Karpas-422 (cell line): ENCODE results near the gene ST3GAL3. TPM values are rescaled to one million over a fixed set of nuclear protein-coding genes. Genes with fewer than 3 reads are reported as not detected.

Experiments
- DNase-seq: peaks from one replicate; pipeline ENCODE4 v3.0.0-alpha.2; 2015
- H2AFZ ChIP-seq: fragments of 200-600 bp; sonication (generic); 2 replicates; pipeline ENCODE4 v1.6.1; 2014; ENCODE audit warnings: antibody characterized with exemption, low read length, mixed read lengths
- H3K27ac ChIP-seq: fragments of 200-600 bp; sonication (generic); 2 replicates; pipeline ENCODE4 v1.5.1; 2014; ENCODE audit warnings: mild to moderate bottlenecking, low read length, moderate library complexity
- H3K27me3 ChIP-seq: fragments of 200-600 bp; sonication (generic); 2 replicates; pipeline ENCODE4 v1.6.1; 2014; ENCODE audit warnings: low read length, mixed read lengths
- H3K36me3 ChIP-seq: fragments of 200-600 bp; sonication (generic); 2 replicates; pipeline ENCODE4 v1.6.1; 2014; ENCODE audit warnings: low read length, mixed read lengths; ENCODE audit not compliant: insufficient read depth
- H3K4me1 ChIP-seq: fragments of 200-600 bp; sonication (generic); 2 replicates; pipeline ENCODE4 v1.6.1; 2014; ENCODE audit warnings: mild to moderate bottlenecking, low read length, mixed read lengths
- H3K4me2 ChIP-seq: fragments of 200-600 bp; sonication (generic); 2 replicates; pipeline ENCODE4 v1.6.1; 2014; ENCODE audit warnings: low read length, low read depth, mild to moderate bottlenecking; ENCODE audit not compliant: poor library complexity, severe bottlenecking
- H3K4me3 ChIP-seq: fragments of 200-600 bp; sonication (generic); 2 replicates; pipeline ENCODE4 v1.5.1; 2014; ENCODE audit warnings: mild to moderate bottlenecking, antibody characterized with exemption, low read length, mixed read lengths
- H3K79me2 ChIP-seq: fragments of 200-600 bp; sonication (generic); 2 replicates; pipeline ENCODE4 v1.6.1; 2014; ENCODE audit warnings: mild to moderate bottlenecking, low read length, mixed read lengths
- H3K9ac ChIP-seq: fragments of 200-600 bp; sonication (generic); 2 replicates; pipeline ENCODE4 v1.6.0; 2014; ENCODE audit warnings: low read length
- H3K9me2 ChIP-seq: fragments of 200-600 bp; sonication (generic), shearing (Covaris generic); replicated peaks from 2 replicates; pipeline ENCODE4 v1.6.0; 2014; ENCODE audit warnings: mild to moderate bottlenecking, low read length, moderate library complexity; ENCODE audit not compliant: insufficient read depth
- H3K9me3 ChIP-seq: fragments of 300-700, 200-600 bp; sonication (generic); 2 replicates; pipeline ENCODE4 v1.6.1; 2014; ENCODE audit warnings: low read length, mixed read lengths
- H4K20me1 ChIP-seq: fragments of 200-600 bp; sonication (generic); 2 replicates; pipeline ENCODE4 v1.6.1; 2014; ENCODE audit warnings: mild to moderate bottlenecking, antibody characterized with exemption, low read length, low read depth; ENCODE audit not compliant: insufficient read depth
- total RNA-seq: library from RNA; depleted of rRNA; stranded (reverse); fragments of >200 nt; shearing (Covaris generic); gene quantifications from 2 replicates; pipeline ENCODE4 v1.2.3, GENCODE V29; 2014; ENCODE audit warnings: low replicate concordance

ST3GAL3 gene
- total RNA-seq, 1 experiment from 2014 or later: 33.1 TPM

GRCh38 chr1:43879414-43879813, 172.1 kb downstream of the ST3GAL3 start:
- H3K4me1 ChIP-seq: peaks cover 8% of the 10 kb centered on the region
- no peaks in the 10 kb centered on the region for H3K36me3 ChIP-seq
- H3K4me3 ChIP-seq: no peak overlapping the region
- no peaks in the 10 kb centered on the region for H3K9me3 ChIP-seq
- no peak overlapping the region for H3K27ac ChIP-seq
- no peak overlapping the region for H3K4me2 ChIP-seq
- no peaks in the 10 kb centered on the region for H3K27me3 ChIP-seq
- H2AFZ ChIP-seq: no peak overlapping the region
- H4K20me1 ChIP-seq: no peaks in the 10 kb centered on the region
- no peaks in the 10 kb centered on the region for H3K79me2 ChIP-seq
- no peak for DNase-seq
- no peaks in the 10 kb centered on the region for H3K9me2 ChIP-seq
- H3K9ac ChIP-seq: no peak overlapping the region

- H3K9me2 ChIP-seq: no peaks in the 10 kb centered on the region
- H3K27ac ChIP-seq: no peak overlapping the region
- no peak overlapping the region for H3K9ac ChIP-seq
- no peaks in the 10 kb centered on the region for H3K36me3 ChIP-seq
- H2AFZ ChIP-seq: no peak overlapping the region
- no peaks in the 10 kb centered on the region for H4K20me1 ChIP-seq
- H3K4me3 ChIP-seq: no peak overlapping the region
- H3K9me3 ChIP-seq: no peaks in the 10 kb centered on the region
- H3K4me1 ChIP-seq: peaks cover 8% of the 10 kb centered on the region
- no peaks in the 10 kb centered on the region for H3K79me2 ChIP-seq
- DNase-seq: no peak
- H3K27me3 ChIP-seq: no peaks in the 10 kb centered on the region
- H3K4me2 ChIP-seq: no peak overlapping the region
These were observed 172.7 kb downstream of the ST3GAL3 start for GRCh38 chr1:43879996-43880395.

- Histone ChIP-seq H3K4me2 (no peak overlapping the region), H3K27me3 (no peaks in the 10 kb centered on the region), H2AFZ (no peak overlapping the region), H3K9ac (no peak overlapping the region), H3K27ac (no peak overlapping the region), H4K20me1 (no peaks in the 10 kb centered on the region), H3K9me3 (no peaks in the 10 kb centered on the region), H3K36me3 (no peaks in the 10 kb centered on the region), H3K79me2 (no peaks in the 10 kb centered on the region), H3K4me3 (no peak overlapping the region), H3K9me2 (no peaks in the 10 kb centered on the region), H3K4me1 (peaks cover 8% of the 10 kb centered on the region)
- no peak for DNase-seq
These were observed 173.3 kb downstream of the ST3GAL3 start for GRCh38 chr1:43880604-43881003.

GRCh38 chr1:43881415-43881814, 174.1 kb downstream of the ST3GAL3 start:
- Histone ChIP-seq H4K20me1 (no peaks in the 10 kb centered on the region), H3K27me3 (no peaks in the 10 kb centered on the region), H3K4me1 (peaks cover 8% of the 10 kb centered on the region), H3K9ac (no peak overlapping the region), H2AFZ (no peak overlapping the region), H3K4me2 (no peak overlapping the region), H3K4me3 (no peak overlapping the region), H3K36me3 (no peaks in the 10 kb centered on the region), H3K79me2 (no peaks in the 10 kb centered on the region), H3K9me2 (no peaks in the 10 kb centered on the region), H3K27ac (no peak overlapping the region), H3K9me3 (no peaks in the 10 kb centered on the region)
- DNase-seq: no peak

- Histone ChIP-seq H3K4me2 (no peak overlapping the region), H3K27ac (no peak overlapping the region), H3K4me3 (no peak overlapping the region), H4K20me1 (no peaks in the 10 kb centered on the region), H3K79me2 (no peaks in the 10 kb centered on the region), H3K27me3 (no peaks in the 10 kb centered on the region), H2AFZ (no peak overlapping the region), H3K36me3 (no peaks in the 10 kb centered on the region), H3K4me1 (peaks cover 8% of the 10 kb centered on the region), H3K9me2 (no peaks in the 10 kb centered on the region), H3K9me3 (no peaks in the 10 kb centered on the region), H3K9ac (no peak overlapping the region)
- DNase-seq: no peak
These were observed 175.4 kb downstream of the ST3GAL3 start for GRCh38 chr1:43882763-43883162.

- no peaks in the 10 kb centered on the region for H3K79me2 ChIP-seq
- H3K4me2 ChIP-seq: no peak overlapping the region
- H3K27ac ChIP-seq: no peak overlapping the region
- H3K4me3 ChIP-seq: no peak overlapping the region
- H3K9ac ChIP-seq: no peak overlapping the region
- H4K20me1 ChIP-seq: no peaks in the 10 kb centered on the region
- no peak overlapping the region for H2AFZ ChIP-seq
- no peaks in the 10 kb centered on the region for H3K9me2 ChIP-seq
- H3K27me3 ChIP-seq: no peaks in the 10 kb centered on the region
- H3K9me3 ChIP-seq: no peaks in the 10 kb centered on the region
- no peak for DNase-seq
- H3K4me1 ChIP-seq: peaks cover 8% of the 10 kb centered on the region
- no peaks in the 10 kb centered on the region for H3K36me3 ChIP-seq
These were observed 176.0 kb downstream of the ST3GAL3 start for GRCh38 chr1:43883321-43883720.

GRCh38 chr1:43885279-43885801, 178.0 kb downstream of the ST3GAL3 start:
- Histone ChIP-seq H3K9me3 (no peaks in the 10 kb centered on the region), H3K4me1 (peaks cover 8% of the 10 kb centered on the region), H4K20me1 (no peaks in the 10 kb centered on the region), H2AFZ (no peak overlapping the region), H3K27me3 (no peaks in the 10 kb centered on the region), H3K9me2 (no peaks in the 10 kb centered on the region), H3K9ac (no peak overlapping the region), H3K4me3 (no peak overlapping the region), H3K27ac (no peak overlapping the region), H3K4me2 (no peak overlapping the region), H3K79me2 (no peaks in the 10 kb centered on the region), H3K36me3 (no peaks in the 10 kb centered on the region)
- DNase-seq: no peak

GRCh38 chr1:43887748-43888147, 180.4 kb downstream of the ST3GAL3 start:
- peaks cover 8% of the 10 kb centered on the region for H3K4me1 ChIP-seq
- no peaks in the 10 kb centered on the region for H3K27me3 ChIP-seq
- DNase-seq: no peak
- no peak overlapping the region for H3K4me2 ChIP-seq
- no peaks in the 10 kb centered on the region for H3K79me2 ChIP-seq
- H2AFZ ChIP-seq: no peak overlapping the region
- H3K9ac ChIP-seq: no peak overlapping the region
- H4K20me1 ChIP-seq: no peaks in the 10 kb centered on the region
- no peaks in the 10 kb centered on the region for H3K9me2 ChIP-seq
- H3K4me3 ChIP-seq: no peak overlapping the region
- no peak overlapping the region for H3K27ac ChIP-seq
- H3K36me3 ChIP-seq: no peaks in the 10 kb centered on the region
- H3K9me3 ChIP-seq: no peaks in the 10 kb centered on the region

GRCh38 chr1:43890815-43891214, 183.5 kb downstream of the ST3GAL3 start:
- no peaks in the 10 kb centered on the region for H3K27me3 ChIP-seq
- H3K4me1 ChIP-seq: no peaks in the 10 kb centered on the region
- no peak overlapping the region for H3K9ac ChIP-seq
- no peak overlapping the region for H2AFZ ChIP-seq
- H3K4me3 ChIP-seq: no peak overlapping the region
- H3K79me2 ChIP-seq: no peaks in the 10 kb centered on the region
- no peaks in the 10 kb centered on the region for H3K36me3 ChIP-seq
- no peaks in the 10 kb centered on the region for H3K9me3 ChIP-seq
- H3K9me2 ChIP-seq: no peaks in the 10 kb centered on the region
- H4K20me1 ChIP-seq: no peaks in the 10 kb centered on the region
- DNase-seq: no peak
- no peak overlapping the region for H3K4me2 ChIP-seq
- H3K27ac ChIP-seq: no peak overlapping the region
